Measurements from ENCODE around the gene RBM47.
"Not testable (repeated sequence)": the region's sequence is repeated elsewhere in the genome, so short reads cannot be mapped to it uniquely, and the experiment has no call there.

Gene RBM47

GRCh38 chr4:40395166-40395900 lies 234.3 kb downstream of the RBM47 start:
- TF ChIP-seq CTCF (conservative IDR thresholded peaks at IDR 0.05; ENCODE audit: control insufficient read depth, insufficient read depth, low read depth, low read length), result no peak
- H3K4me3 ChIP-seq (ENCODE audit: control insufficient read depth, low read depth, low read length), result no peak overlapping the region
- DNase-seq (ENCODE audit: low read depth), result no peak

DNA sequence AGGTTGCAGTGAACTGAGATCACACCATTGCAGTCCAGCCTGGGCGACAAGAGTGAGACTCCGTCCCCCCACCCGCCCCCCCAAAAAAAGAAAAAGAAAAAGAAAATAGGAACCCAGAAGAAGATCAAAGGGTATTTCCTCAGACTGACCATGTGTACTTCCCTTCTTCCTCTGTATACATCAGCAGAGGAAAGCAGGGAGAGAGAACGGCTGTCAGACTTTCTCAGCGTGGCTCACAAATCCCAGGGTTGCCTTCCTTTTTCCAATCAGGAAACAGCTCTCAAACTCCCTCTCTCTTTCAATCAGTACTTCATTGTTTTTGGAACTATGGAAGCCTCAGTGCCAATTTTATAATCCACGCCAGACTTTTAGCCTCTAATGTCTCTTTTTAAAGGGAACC lies 235.4 kb downstream of the RBM47 start:
- no peak overlapping the region for H3K4me3 ChIP-seq (ENCODE audit: control insufficient read depth, low read depth, low read length)
- no peak for TF ChIP-seq CTCF (conservative IDR thresholded peaks at IDR 0.05; ENCODE audit: control insufficient read depth, insufficient read depth, low read depth, low read length)
- no peak for DNase-seq (ENCODE audit: low read depth)

DNA sequence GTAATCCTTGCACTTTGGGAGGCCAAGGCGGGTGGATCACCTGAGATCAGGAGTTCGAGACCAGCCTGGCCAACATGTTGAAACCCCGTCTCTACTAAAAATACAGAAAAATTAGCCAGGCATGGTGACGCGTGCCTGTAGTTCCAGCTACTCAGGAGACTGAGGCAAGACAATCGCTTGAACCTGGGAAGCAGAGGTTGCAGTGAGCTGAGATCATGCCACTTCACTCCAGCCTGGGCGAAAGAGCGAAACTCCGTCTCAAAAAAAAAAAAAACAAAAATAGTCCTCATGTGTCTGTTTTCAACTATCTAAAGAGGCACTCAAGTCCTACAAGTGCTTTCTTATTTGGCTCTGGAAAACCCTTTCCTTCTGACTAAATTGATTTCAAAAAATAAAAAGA lies 237.4 kb downstream of the RBM47 start:
- not testable (repeated sequence) for H3K4me3 ChIP-seq (ENCODE audit: control insufficient read depth, low read depth, low read length)

GRCh38 chr4:40389986-40390385 lies 239.7 kb downstream of the RBM47 start:
- DNase-seq (ENCODE audit: low read depth), result no peak
- no peak for TF ChIP-seq CTCF (conservative IDR thresholded peaks at IDR 0.05; ENCODE audit: control insufficient read depth, insufficient read depth, low read depth, low read length)
- no peak overlapping the region for H3K4me3 ChIP-seq (ENCODE audit: control insufficient read depth, low read depth, low read length)

More for the DNA sequence above, 237.4 kb downstream of the RBM47 start:
- not testable (repeated sequence) for DNase-seq (ENCODE audit: low read depth)

DNA sequence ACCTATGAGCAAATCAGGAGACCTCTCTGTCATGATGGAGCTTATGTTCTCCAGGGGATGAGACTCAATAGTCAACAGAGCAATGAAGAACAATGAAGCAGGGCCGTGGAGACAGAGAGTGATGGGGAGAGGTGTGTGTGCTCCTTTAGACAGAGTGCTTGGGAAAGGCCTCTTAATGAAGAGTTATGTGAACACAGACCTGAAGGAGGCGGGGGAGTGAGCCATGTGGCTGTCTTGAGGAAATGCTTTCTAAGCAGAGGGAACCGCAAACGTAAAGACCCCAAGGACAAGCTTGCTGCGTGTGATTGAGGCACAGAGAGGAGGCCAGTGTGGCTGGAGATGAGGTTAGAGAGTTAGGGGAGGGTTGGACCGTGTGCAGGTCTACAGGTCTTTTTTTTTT lies 241.4 kb downstream of the RBM47 start:
- DNase-seq (ENCODE audit: low read depth), result no peak
- no peak for TF ChIP-seq CTCF (conservative IDR thresholded peaks at IDR 0.05; ENCODE audit: control insufficient read depth, insufficient read depth, low read depth, low read length)
- no peak overlapping the region for H3K4me3 ChIP-seq (ENCODE audit: control insufficient read depth, low read depth, low read length)

DNA sequence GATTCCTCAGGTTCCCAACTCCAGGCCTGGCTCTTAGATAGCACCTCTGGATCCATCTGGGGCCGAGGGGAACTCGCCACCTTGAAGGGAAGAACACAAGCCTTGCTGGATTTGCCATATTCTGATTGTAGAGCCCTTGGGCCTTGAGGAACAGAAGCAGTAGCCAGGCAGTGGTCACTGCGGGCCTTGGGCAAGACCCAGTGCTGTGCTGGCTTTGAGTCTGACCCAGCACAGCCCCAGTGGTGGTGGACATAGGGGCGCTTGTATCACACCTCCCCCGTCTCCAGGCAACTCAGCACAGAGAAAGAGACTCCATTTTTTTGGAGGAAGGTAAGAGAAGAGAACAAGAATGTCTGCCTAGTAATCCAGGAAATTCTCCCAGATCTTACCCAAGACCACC lies 249.0 kb downstream of the RBM47 start:
- no peak overlapping the region for H3K4me3 ChIP-seq (ENCODE audit: control insufficient read depth, low read depth, low read length)
- DNase-seq (ENCODE audit: low read depth), result no peak
- TF ChIP-seq CTCF (conservative IDR thresholded peaks at IDR 0.05; ENCODE audit: control insufficient read depth, insufficient read depth, low read depth, low read length), result no peak

GRCh38 chr4:40379248-40379647 lies 250.4 kb downstream of the RBM47 start:
- H3K4me3 ChIP-seq (ENCODE audit: control insufficient read depth, low read depth, low read length), result no peak overlapping the region
- TF ChIP-seq CTCF (conservative IDR thresholded peaks at IDR 0.05; ENCODE audit: control insufficient read depth, insufficient read depth, low read depth, low read length), result no peak

More at GRCh38 chr4:40379248-40379647, 250.4 kb downstream of the RBM47 start:
- no peak for DNase-seq (ENCODE audit: low read depth)

Data from fibroblast of mammary gland (primary cell).